Rectal smooth muscle tissue (tissue), 1 donor: ENCODE results near the gene PTPRH.
"Not testable (repeated sequence)": the region's sequence is repeated elsewhere in the genome, so short reads cannot be mapped to it uniquely, and the experiment has no call there.

Experiments
- H3K27ac ChIP-seq: one replicate; pipeline ENCODE4 v1.7.0; 2013; ENCODE audit warnings: low read depth, low read length, inconsistent platforms
- H3K27me3 ChIP-seq: one replicate; pipeline ENCODE4 v1.7.0; 2013; ENCODE audit warnings: low read length; ENCODE audit not compliant: control insufficient read depth, insufficient read depth
- H3K36me3 ChIP-seq: one replicate; pipeline ENCODE4 v1.7.0; 2013; ENCODE audit warnings: low read length; ENCODE audit not compliant: control insufficient read depth, insufficient read depth
- H3K4me1 ChIP-seq: one replicate; pipeline ENCODE4 v1.7.0; 2013; ENCODE audit warnings: low read length; ENCODE audit not compliant: control insufficient read depth, insufficient read depth
- H3K4me3 ChIP-seq: one replicate; pipeline ENCODE4 v1.7.0; 2013; ENCODE audit warnings: low read length
- H3K9ac ChIP-seq: one replicate; pipeline ENCODE4 v1.7.0; 2013; ENCODE audit warnings: low read length

Gene PTPRH

GRCh38 chr19:55166530-55167268 lies 42.6 kb downstream of the PTPRH start, which contains the start of gene DNAAF3:
Gene DNAAF3 (minus strand): TSS chr19:55166613. CDS start chr19:55166413, 200 bp downstream.
- Histone ChIP-seq H3K36me3 (no peaks in the 10 kb centered on the region), H3K27me3 (peaks cover 23% of the 10 kb centered on the region), H3K4me3 (peak within 1 kb of the TSS; percentile 49), H3K27ac (no peak within 1 kb of the TSS), H3K4me1 (no peaks in the 10 kb centered on the region), H3K9ac (no peak within 1 kb of the TSS)

GRCh38 chr19:55165952-55166529 lies 43.3 kb downstream of the PTPRH start:
- H3K4me3 ChIP-seq: peak overlapping the region; percentile 49
- H3K27ac ChIP-seq: no peak overlapping the region
- H3K36me3 ChIP-seq: no peaks in the 10 kb centered on the region
- peaks cover 21% of the 10 kb centered on the region for H3K27me3 ChIP-seq
- no peaks in the 10 kb centered on the region for H3K4me1 ChIP-seq
- H3K9ac ChIP-seq: no peak overlapping the region

DNA sequence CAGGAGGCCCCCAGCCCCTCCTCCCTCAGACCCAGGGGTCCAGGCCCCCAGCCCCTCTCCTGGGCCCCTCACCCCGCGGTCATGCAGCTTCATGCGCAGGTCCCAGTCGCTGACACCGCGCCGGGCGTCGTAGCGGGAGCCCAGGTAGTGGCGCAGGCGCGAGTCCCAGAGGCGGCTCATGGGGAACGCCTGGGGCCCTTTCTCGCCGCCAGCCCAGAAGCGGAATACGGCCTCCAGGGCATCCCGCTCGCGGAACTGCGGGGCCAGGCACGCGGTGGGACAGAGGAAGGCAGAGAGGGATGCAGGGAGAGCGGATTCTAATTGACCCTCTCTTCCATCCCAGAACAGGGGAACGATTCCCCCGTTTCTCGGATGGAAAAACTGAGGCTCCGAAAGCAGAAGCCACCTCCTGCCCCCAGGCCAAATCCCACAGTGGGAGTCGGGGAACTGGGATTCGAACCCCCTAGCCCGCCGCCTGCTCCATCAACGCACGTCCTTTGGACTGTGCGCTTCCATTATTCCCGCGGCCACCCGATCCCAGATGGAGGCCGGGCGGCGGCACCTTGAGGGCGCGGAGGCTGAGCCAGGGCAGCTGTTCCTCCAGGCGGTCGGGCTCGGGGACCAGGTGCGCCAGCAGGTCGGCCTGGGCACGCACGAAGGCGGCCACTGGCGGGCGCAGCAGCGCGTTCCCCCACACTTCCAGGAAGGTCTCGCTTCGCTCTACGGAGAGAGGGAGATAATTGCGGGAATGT lies 47.6 kb downstream of the PTPRH start:
- Histone ChIP-seq H3K4me3 (no peak overlapping the region), H3K4me1 (no peaks in the 10 kb centered on the region), H3K36me3 (no peaks in the 10 kb centered on the region), H3K27ac (no peak overlapping the region), H3K9ac (no peak overlapping the region), H3K27me3 (peaks cover 20% of the 10 kb centered on the region)

- Histone ChIP-seq H3K27me3 (peaks cover 20% of the 10 kb centered on the region), H3K36me3 (no peaks in the 10 kb centered on the region), H3K4me1 (no peaks in the 10 kb centered on the region), H3K4me3 (no peak overlapping the region), H3K27ac (no peak overlapping the region), H3K9ac (no peak overlapping the region)
These were observed 48.3 kb downstream of the PTPRH start for GRCh38 chr19:55160986-55161365.

GRCh38 chr19:55160128-55160985 lies 48.9 kb downstream of the PTPRH start:
- no peaks in the 10 kb centered on the region for H3K4me1 ChIP-seq
- no peak overlapping the region for H3K27ac ChIP-seq
- no peaks in the 10 kb centered on the region for H3K36me3 ChIP-seq
- H3K27me3 ChIP-seq: peaks cover 14% of the 10 kb centered on the region
- H3K4me3 ChIP-seq: no peak overlapping the region
- H3K9ac ChIP-seq: no peak overlapping the region

DNA sequence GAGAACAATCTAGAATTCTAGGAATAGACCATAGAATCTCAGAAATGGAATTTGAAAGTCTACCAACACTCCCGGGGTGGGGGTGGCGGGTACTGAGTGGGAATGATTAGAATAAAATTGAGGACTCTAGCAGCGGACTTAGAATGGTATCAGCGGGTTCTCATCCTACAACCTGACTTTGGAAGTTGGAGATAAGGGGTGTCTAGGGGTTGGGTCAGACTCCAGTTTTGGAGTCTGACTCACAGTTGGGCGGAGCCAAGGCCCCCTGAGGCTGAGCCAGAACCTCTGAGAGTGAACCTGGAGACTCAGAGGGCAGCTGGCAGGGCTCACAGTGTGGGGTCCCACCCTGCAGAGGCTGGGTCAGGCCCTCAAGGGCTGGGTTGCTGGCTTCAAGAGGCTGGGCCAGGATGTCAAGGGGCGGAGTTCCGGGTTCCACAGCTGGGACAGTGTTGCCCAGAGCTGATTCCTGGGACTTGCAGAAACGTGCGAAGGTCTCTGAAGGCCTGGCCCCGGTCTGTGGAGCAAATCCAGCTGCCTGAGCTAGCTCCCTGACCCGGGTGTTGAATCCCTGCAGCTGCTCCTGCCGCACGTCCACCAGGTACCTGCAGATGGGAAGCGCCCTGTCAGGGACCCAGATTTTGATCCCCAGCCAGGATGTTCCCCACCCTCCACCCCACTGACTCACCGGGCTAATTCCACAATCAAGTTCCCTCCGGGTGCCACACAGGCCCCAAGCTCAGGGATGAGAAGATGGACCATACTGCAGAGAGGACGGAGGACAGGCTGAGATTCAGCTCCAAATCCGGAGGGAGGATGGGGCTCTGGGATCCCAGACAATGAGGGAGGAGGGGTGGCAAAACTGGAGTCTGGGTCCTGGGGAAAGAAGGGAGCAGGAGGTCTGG lies 50.2 kb downstream of the PTPRH start:
- Histone ChIP-seq H3K4me3 (no peak overlapping the region), H3K9ac (no peak overlapping the region), H3K27me3 (peaks cover 16% of the 10 kb centered on the region), H3K4me1 (no peaks in the 10 kb centered on the region), H3K36me3 (no peaks in the 10 kb centered on the region), H3K27ac (no peak overlapping the region)

- Histone ChIP-seq H3K27ac (no peak overlapping the region), H3K4me3 (no peak overlapping the region), H3K27me3 (peaks cover 16% of the 10 kb centered on the region), H3K9ac (no peak overlapping the region), H3K4me1 (no peaks in the 10 kb centered on the region), H3K36me3 (no peaks in the 10 kb centered on the region)
These were observed 50.9 kb downstream of the PTPRH start for GRCh38 chr19:55158423-55158822.

DNA sequence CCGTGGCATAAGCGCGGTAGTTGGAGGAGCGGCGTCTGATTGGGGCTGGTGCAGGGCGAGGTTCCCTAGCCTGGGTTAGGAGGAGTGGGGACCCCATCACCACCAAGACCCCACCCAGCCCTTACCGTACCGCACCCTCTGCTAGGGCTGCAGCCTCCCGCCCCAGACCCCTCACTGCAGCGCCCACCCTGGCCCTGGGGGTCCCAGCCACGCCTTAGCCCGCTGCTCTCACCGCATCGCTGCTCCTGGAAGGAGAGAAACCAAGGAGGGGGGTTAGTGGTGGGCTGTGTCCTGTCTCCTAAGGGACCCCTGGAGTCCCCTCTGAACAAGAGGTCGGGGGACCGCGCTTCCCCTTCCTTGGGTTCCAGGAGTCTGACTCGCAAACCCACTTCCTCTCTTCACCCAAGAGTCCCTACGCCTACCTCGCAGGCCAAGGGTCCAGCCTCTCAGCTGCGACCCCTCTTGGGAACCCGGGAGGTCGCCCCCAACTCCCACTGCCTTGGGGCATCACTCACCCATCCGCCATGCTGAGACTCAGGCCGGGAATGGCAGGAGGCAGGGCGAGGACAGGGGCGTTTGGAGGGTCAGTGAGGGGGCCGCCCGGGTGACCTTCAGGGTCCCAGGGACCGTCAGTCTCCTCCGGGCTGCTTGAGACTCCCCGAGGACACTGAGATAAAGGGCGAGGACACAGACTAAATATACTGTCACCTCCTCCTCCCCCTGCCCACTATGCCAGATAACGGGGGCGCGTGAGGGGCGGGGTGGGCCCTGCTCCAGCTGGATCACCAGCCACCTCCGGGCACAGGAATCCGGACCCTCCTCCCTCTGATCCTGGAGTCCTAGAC lies 52.0 kb downstream of the PTPRH start, which contains the start of gene TNNI3:
TNNI3 (minus strand) TSS at position 669 of the 845 bp plus-strand sequence; CDS start at position 526, 143 bp downstream.
- H3K27ac ChIP-seq: no peak within 1 kb of the TSS
- H3K4me3 ChIP-seq: no peak within 1 kb of the TSS
- H3K4me1 ChIP-seq: no peaks in the 10 kb centered on the region
- H3K27me3 ChIP-seq: peaks cover 16% of the 10 kb centered on the region
- no peaks in the 10 kb centered on the region for H3K36me3 ChIP-seq
- H3K9ac ChIP-seq: no peak within 1 kb of the TSS

DNA sequence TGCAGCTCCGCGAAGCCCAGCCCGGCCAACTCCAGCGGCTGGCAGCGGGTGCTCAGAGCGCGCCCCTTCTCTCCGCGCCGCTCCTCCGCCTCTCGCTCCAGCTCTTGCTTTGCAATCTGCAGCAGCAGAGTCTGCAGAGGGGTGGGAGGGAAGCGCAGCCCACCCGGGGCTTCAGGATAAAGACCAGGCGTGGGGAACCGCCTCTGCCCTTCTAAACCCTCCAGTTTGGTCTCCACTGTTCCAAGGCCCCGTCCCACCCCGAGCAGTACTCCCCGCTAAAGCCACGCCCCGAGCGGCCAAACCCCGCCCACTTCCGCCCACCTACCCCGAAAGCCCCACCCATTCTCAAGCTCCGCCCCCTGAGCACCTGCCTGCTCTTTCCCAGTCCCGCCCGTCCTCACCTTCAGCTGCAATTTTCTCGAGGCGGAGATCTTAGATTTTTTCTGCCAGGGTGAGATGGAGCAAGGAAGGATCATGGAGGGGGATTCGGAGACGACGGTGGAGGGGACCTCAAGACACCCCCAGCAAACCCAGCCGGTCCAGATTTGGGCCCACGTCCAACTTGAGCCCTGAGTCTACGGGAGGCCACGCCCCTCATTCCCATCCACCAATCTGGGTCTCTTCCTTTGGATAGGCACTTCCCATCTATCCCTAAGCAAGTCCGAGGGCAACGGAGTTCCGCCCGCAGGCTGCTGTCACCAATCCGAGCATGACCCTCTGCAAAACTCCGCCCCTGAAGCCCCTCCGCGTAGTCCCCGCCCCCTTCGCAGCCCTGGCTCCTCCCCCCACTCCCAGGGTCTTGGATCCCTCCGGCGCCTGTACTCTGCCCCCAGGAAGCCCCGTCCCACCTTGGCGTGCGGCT lies 52.9 kb downstream of the PTPRH start:
- Histone ChIP-seq H3K36me3 (no peaks in the 10 kb centered on the region), H3K27me3 (peaks cover 11% of the 10 kb centered on the region), H3K4me3 (peak overlapping the region; percentile 41), H3K4me1 (no peaks in the 10 kb centered on the region), H3K27ac (no peak overlapping the region), H3K9ac (no peak overlapping the region)

DNA sequence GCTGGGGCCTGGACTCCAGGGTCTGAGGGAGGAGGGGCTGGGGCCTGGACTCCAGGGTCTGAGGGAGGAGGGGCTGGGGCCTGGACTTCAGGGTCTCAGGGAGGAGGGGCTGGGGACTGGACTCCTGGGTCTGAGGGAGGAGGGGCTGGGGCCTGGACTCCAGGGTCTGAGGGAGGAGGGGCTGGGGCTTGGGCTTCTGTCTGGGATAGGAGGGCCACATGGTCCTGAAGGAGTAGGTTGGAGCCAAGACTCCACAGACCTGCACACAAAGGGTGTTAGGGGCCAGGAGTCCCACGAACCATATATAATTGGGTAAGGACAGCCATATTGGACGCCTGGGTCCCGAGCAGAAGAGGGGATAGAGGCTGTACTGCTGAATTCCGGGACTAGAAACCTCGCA lies 53.5 kb downstream of the PTPRH start:
- not testable (repeated sequence) for H3K9ac ChIP-seq, H3K4me1 ChIP-seq, H3K36me3 ChIP-seq, H3K27ac ChIP-seq
- H3K4me3 ChIP-seq: peak overlapping the region; percentile 41
- peaks cover 11% of the 10 kb centered on the region for H3K27me3 ChIP-seq
